ENCODE results near the gene SLC25A25.
A peak's percentile ranks its signal among the peaks of the same experiment; 100 is the strongest.
"Not testable (repeated sequence)": the region's sequence is repeated elsewhere in the genome, so short reads cannot be mapped to it uniquely, and the experiment has no call there.

The SLC25A25 gene

GRCh38 chr9:128053560-128053959 is 14.5 kb upstream of the SLC25A25 start:
- DNase-seq: no peak

- DNase-seq: no peak
These were observed 13.9 kb upstream of the SLC25A25 start for GRCh38 chr9:128054087-128054486.

GRCh38 chr9:128055344-128056040 is 12.5 kb upstream of the SLC25A25 start:
- no peak for DNase-seq

GRCh38 chr9:128056086-128056485 is 11.9 kb upstream of the SLC25A25 start:
- DNase-seq: no peak

- no peak for DNase-seq
These were observed 10.9 kb upstream of the SLC25A25 start for GRCh38 chr9:128056887-128057723.

- DNase-seq: no peak
These were observed 10.2 kb upstream of the SLC25A25 start for GRCh38 chr9:128057724-128058409.

- no peak for DNase-seq
These were observed 8.6 kb upstream of the SLC25A25 start for GRCh38 chr9:128059365-128059983.

GRCh38 chr9:128061275-128061960 is 6.6 kb upstream of the SLC25A25 start:
- DNase-seq: no peak

GRCh38 chr9:128062279-128062678 is 5.8 kb upstream of the SLC25A25 start:
- no peak for DNase-seq

GRCh38 chr9:128062846-128063831 is 4.9 kb upstream of the SLC25A25 start:
- DNase-seq: no peak

- DNase-seq: no peak
These were observed 1.9 kb upstream of the SLC25A25 start for GRCh38 chr9:128065907-128066712.

GRCh38 chr9:128066713-128067644 is 1.1 kb upstream of the SLC25A25 start, which contains the start of gene NAIF1:
Gene NAIF1, minus strand, starts transcription at chr9:128067320. Its CDS starts 219 bp downstream, at chr9:128067101.
- DNase-seq: peak; percentile 92

GRCh38 chr9:128068386-128069205 is 564 bp downstream of the SLC25A25 start:
- no peak for DNase-seq

- no peak for DNase-seq
These were observed 2.8 kb downstream of the SLC25A25 start for GRCh38 chr9:128070874-128071273.

- DNase-seq: not testable (repeated sequence)
These were observed 3.4 kb downstream of the SLC25A25 start for GRCh38 chr9:128071475-128071874.

- DNase-seq: peak; percentile 43
These were observed 4.4 kb downstream of the SLC25A25 start for GRCh38 chr9:128072144-128073021.

- DNase-seq: no peak
These were observed 5.3 kb downstream of the SLC25A25 start for GRCh38 chr9:128073253-128073886.
